HepG2 (cell line): ENCODE results near the gene SRRM2. TPM values are rescaled to one million over a fixed set of nuclear protein-coding genes. Genes with fewer than 3 reads are reported as not detected.
A peak's percentile ranks its signal among the peaks of the same experiment; 100 is the strongest.

Experiments
- CREB3 ChIP-seq: sonication (generic); formaldehyde crosslinking; IDR thresholded peaks from 2 replicates; pipeline ENCODE4 v1.5.0; 2020; ENCODE audit warnings: missing genetic modification reagents
- MAFF ChIP-seq: IDR thresholded peaks from 2 replicates; pipeline ENCODE4 v1.6.1; 2011; ENCODE audit warnings: low read depth, low read length, improper control_type of control experiment
- MEIS2 ChIP-seq: sonication (generic); formaldehyde crosslinking; IDR thresholded peaks from 2 replicates; pipeline ENCODE4 v1.9.0; 2021; ENCODE audit warnings: mild to moderate bottlenecking, missing genetic modification reagents
- MYNN ChIP-seq: sonication (generic); formaldehyde crosslinking; IDR thresholded peaks from 2 replicates; pipeline ENCODE4 v1.4.0; 2020; ENCODE audit warnings: mild to moderate bottlenecking, low read depth, missing genetic modification reagents
- NFIB ChIP-seq: sonication (generic); formaldehyde crosslinking; IDR thresholded peaks from 2 replicates; pipeline ENCODE4 v1.9.0; 2021; ENCODE audit warnings: missing genetic modification reagents, mild to moderate bottlenecking, borderline replicate concordance
- SALL2 ChIP-seq: sonication (generic); formaldehyde crosslinking; IDR thresholded peaks from 2 replicates; pipeline ENCODE4 v1.8.1; 2023; ENCODE audit warnings: mild to moderate bottlenecking, missing genetic modification reagents, inconsistent platforms
- TFDP2 ChIP-seq: sonication (generic); formaldehyde crosslinking; IDR thresholded peaks from 2 replicates; pipeline ENCODE4 v1.4.0; 2020; ENCODE audit warnings: missing genetic modification reagents
- ZHX2 ChIP-seq, 2 experiments: sonication (generic) in 1 of 2; formaldehyde crosslinking in 1 of 2; IDR thresholded peaks; 2 replicates each; pipeline versions ENCODE4 v1.6.1 to v1.9.0; 2014 to 2022; ENCODE audit warnings: antibody characterized with exemption in 1 of 2, borderline replicate concordance in 1 of 2, inconsistent platforms in 1 of 2, low read depth in 1 of 2, missing genetic modification reagents in 1 of 2
- ZNF549 ChIP-seq: sonication (generic); formaldehyde crosslinking; IDR thresholded peaks from 2 replicates; pipeline ENCODE4 v1.5.0; 2020; ENCODE audit warnings: missing genetic modification reagents
- ZNF660 ChIP-seq: sonication (generic); formaldehyde crosslinking; IDR thresholded peaks from 2 replicates; pipeline ENCODE4 v1.5.1; 2020; ENCODE audit warnings: mild to moderate bottlenecking, low read depth, missing genetic modification reagents, borderline replicate concordance
- polyA plus RNA-seq, 8 experiments: library from polyadenylated mRNA; depleted of rRNA in 3 of 8; stranded (reverse) in 7 of 8; unstranded in 1 of 8; fragments of >200 nt; fragmentation: Illumina TruSeq in 4 of 8; extraction: Trizol in 4 of 8; gene quantifications; 2 replicates each; pipeline versions ENCODE4 v1.2.1 to v1.2.3, GENCODE V29; 2011 to 2016; ENCODE audit warnings: low read depth in 4 of 8, missing spikeins in 1 of 8, mixed read lengths in 1 of 8; ENCODE audit not compliant: insufficient read depth in 1 of 8
- total RNA-seq, 5 experiments: library from RNA; depleted of rRNA; stranded (reverse); fragments of >200 nt; fragmentation: Illumina TruSeq; extraction: Trizol; gene quantifications; 2 replicates each; pipeline ENCODE4 v1.2.3, GENCODE V29; 2016; ENCODE audit warnings: low read depth in 1 of 5
- TF ChIP-seq, protein P1 (sequence below): fragments of 450-650 bp; IDR thresholded peaks from 2 replicates; pipeline ENCODE4 v1.6.1; 2017; ENCODE audit warnings: mild to moderate bottlenecking
- TF ChIP-seq, protein P2 (sequence below): sonication (generic); formaldehyde crosslinking; IDR thresholded peaks from 2 replicates; pipeline ENCODE4 v1.5.0; 2020; ENCODE audit warnings: missing genetic modification reagents
- TF ChIP-seq, protein P3 (sequence below): IDR thresholded peaks from 2 replicates; pipeline ENCODE4 v1.6.1; 2016; ENCODE audit warnings: missing biosample characterization, missing genetic modification reagents, low read depth

SRRM2 gene
- total and polyA plus RNA-seq, 2 of the 13 experiments (the other 11 are each of a cell fraction or from before 2014, with no cell fraction given) = 50.4 to 112 TPM

DNA sequence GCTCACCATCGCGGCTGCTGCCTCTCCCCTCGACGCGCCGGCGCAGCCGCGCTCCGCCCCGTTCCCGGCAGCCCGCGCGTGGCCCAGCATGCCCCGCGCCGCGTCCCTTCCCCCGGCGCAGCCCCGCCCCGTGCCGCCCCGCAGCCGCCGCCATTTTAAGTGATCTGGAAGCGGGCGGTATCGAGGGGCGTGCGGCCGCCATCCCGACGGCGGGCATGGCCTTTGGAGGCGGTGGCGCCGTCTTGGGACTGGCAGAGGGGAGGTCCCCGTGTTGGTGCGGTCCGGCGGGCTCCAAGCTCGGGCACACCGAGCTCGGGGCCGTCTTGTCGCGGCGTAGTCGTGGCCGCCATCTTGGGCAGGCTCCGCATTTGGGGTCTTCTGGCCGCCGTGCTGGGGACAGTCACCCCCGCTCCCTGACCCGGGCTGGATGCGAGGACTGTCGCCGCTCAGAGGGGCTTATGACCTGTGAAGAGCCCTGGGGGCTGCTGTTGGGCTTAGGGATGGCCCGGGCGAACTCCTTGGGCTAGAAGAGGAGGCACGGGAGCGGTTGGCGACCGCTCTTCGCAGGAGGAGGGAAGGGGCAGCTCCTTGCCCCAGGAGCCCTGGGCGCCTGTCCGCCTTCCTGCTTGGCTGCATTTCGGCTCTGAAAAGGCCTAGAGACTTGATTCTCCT is 24.9 kb downstream of the SRRM2 start, which contains the start of gene ELOB (continued):
- peak; percentile 94 for TF ChIP-seq ZHX2 (IDR thresholded peaks at IDR 0.05; ENCODE audit: low read depth)
- no peak for TF ChIP-seq ZHX2 (CRISPR knock-in tag; IDR thresholded peaks at IDR 0.05; ENCODE audit: borderline replicate concordance)
- TF ChIP-seq TFDP2 (CRISPR knock-in tag) = no peak
- no peak for TF ChIP-seq MAFF
- no peak for TF ChIP-seq CREB3 (CRISPR knock-in tag)
- peak; percentile 62; the same call in 1 of the 2 replicates for TF ChIP-seq SALL2 (CRISPR knock-in tag)
- TF ChIP-seq, protein P1, sequence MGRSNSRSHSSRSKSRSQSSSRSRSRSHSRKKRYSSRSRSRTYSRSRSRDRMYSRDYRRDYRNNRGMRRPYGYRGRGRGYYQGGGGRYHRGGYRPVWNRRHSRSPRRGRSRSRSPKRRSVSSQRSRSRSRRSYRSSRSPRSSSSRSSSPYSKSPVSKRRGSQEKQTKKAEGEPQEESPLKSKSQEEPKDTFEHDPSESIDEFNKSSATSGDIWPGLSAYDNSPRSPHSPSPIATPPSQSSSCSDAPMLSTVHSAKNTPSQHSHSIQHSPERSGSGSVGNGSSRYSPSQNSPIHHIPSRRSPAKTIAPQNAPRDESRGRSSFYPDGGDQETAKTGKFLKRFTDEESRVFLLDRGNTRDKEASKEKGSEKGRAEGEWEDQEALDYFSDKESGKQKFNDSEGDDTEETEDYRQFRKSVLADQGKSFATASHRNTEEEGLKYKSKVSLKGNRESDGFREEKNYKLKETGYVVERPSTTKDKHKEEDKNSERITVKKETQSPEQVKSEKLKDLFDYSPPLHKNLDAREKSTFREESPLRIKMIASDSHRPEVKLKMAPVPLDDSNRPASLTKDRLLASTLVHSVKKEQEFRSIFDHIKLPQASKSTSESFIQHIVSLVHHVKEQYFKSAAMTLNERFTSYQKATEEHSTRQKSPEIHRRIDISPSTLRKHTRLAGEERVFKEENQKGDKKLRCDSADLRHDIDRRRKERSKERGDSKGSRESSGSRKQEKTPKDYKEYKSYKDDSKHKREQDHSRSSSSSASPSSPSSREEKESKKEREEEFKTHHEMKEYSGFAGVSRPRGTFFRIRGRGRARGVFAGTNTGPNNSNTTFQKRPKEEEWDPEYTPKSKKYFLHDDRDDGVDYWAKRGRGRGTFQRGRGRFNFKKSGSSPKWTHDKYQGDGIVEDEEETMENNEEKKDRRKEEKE = no peak
- TF ChIP-seq, protein P2, sequence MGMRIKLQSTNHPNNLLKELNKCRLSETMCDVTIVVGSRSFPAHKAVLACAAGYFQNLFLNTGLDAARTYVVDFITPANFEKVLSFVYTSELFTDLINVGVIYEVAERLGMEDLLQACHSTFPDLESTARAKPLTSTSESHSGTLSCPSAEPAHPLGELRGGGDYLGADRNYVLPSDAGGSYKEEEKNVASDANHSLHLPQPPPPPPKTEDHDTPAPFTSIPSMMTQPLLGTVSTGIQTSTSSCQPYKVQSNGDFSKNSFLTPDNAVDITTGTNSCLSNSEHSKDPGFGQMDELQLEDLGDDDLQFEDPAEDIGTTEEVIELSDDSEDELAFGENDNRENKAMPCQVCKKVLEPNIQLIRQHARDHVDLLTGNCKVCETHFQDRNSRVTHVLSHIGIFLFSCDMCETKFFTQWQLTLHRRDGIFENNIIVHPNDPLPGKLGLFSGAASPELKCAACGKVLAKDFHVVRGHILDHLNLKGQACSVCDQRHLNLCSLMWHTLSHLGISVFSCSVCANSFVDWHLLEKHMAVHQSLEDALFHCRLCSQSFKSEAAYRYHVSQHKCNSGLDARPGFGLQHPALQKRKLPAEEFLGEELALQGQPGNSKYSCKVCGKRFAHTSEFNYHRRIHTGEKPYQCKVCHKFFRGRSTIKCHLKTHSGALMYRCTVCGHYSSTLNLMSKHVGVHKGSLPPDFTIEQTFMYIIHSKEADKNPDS (CRISPR knock-in tag) = 0 out of 2 replicates have a peak, but pooled peaks have one; percentile 37
- TF ChIP-seq MYNN = no peak
- TF ChIP-seq, protein P3, sequence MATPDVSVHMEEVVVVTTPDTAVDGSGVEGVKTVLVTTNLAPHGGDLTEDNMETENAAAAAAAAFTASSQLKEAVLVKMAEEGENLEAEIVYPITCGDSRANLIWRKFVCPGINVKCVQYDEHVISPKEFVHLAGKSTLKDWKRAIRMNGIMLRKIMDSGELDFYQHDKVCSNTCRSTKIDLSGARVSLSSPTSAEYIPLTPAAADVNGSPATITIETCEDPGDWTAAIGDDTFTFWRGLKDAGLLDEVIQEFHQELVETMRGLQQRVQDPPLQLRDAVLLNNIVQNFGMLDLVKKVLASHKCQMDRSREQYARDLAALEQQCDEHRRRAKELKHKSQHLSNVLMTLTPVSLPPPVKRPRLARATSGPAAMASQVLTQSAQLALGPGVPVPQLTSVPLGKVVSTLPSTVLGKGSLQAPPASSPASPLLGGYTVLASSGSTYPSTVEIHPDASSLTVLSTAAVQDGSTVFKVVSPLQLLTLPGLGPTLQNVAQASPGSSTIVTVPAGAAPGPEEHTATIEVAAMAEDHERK = no peak
- no peak for TF ChIP-seq MEIS2 (CRISPR knock-in tag)
- TF ChIP-seq ZNF660 (CRISPR knock-in tag) = no peak
- no peak for TF ChIP-seq ZNF549 (CRISPR knock-in tag)
- TF ChIP-seq NFIB (CRISPR knock-in tag) = no peak
